ENCODE measurements around the gene NAP1L5.

The NAP1L5 gene

GRCh38 chr4:88697588-88698329, at the start of gene NAP1L5:
TSS of gene NAP1L5 (minus strand) at chr4:88697829. CDS start at chr4:88697754, 75 bp downstream.
- peak; percentile 84 for DNase-seq

- DNase-seq, result no peak
Measured at GRCh38 chr4:88747351-88747750, 49.7 kb upstream of the NAP1L5 start.

- no peak for DNase-seq
Measured at GRCh38 chr4:88746206-88746605, 48.6 kb upstream of the NAP1L5 start.

- no peak for DNase-seq
Measured at GRCh38 chr4:88745581-88746163, 48.0 kb upstream of the NAP1L5 start.

- DNase-seq, result no peak
Measured at GRCh38 chr4:88745175-88745574, 47.5 kb upstream of the NAP1L5 start.

- no peak for DNase-seq
Measured at GRCh38 chr4:88744609-88745008, 47.0 kb upstream of the NAP1L5 start.

- DNase-seq, result no peak
Measured at GRCh38 chr4:88743696-88744095, 46.1 kb upstream of the NAP1L5 start.

GRCh38 chr4:88742561-88742960, 44.9 kb upstream of the NAP1L5 start:
- DNase-seq, result no peak

- no peak for DNase-seq
Measured at GRCh38 chr4:88738180-88738579, 40.6 kb upstream of the NAP1L5 start.

- DNase-seq, result no peak
Measured at GRCh38 chr4:88737307-88737941, 39.8 kb upstream of the NAP1L5 start.

GRCh38 chr4:88736264-88736663, 38.6 kb upstream of the NAP1L5 start:
- no peak for DNase-seq

GRCh38 chr4:88735564-88735963, 37.9 kb upstream of the NAP1L5 start:
- DNase-seq, result no peak

- no peak for DNase-seq
Measured at GRCh38 chr4:88734403-88734949, 36.8 kb upstream of the NAP1L5 start.

GRCh38 chr4:88732714-88733368, 35.2 kb upstream of the NAP1L5 start:
- no peak for DNase-seq

- no peak for DNase-seq
Measured at GRCh38 chr4:88731381-88731780, 33.8 kb upstream of the NAP1L5 start.

- DNase-seq, result no peak
Measured at GRCh38 chr4:88730811-88731210, 33.2 kb upstream of the NAP1L5 start.

- no peak for DNase-seq
Measured at GRCh38 chr4:88729146-88729760, 31.6 kb upstream of the NAP1L5 start.

GRCh38 chr4:88728146-88728545, 30.5 kb upstream of the NAP1L5 start:
- no peak for DNase-seq

GRCh38 chr4:88725986-88726385, 28.4 kb upstream of the NAP1L5 start:
- DNase-seq, result no peak

- no peak for DNase-seq
Measured at GRCh38 chr4:88725143-88725542, 27.5 kb upstream of the NAP1L5 start.

- no peak for DNase-seq
Measured at GRCh38 chr4:88724406-88724805, 26.8 kb upstream of the NAP1L5 start.

GRCh38 chr4:88722828-88723227, 25.2 kb upstream of the NAP1L5 start:
- DNase-seq, result no peak

GRCh38 chr4:88722276-88722780, 24.7 kb upstream of the NAP1L5 start:
- DNase-seq, result no peak

Data from CD4-positive, alpha-beta T cell treated with Interleukin-15 for 1 hour (primary cell).